Hematopoietic multipotent progenitor cell treated with erythropoietin and hydrocortisone succinate and interleukin-3 and kit ligand, for 4 days (in vitro differentiated cells): ENCODE results near the gene CTNNA1.
"Not testable (repeated sequence)": the region's sequence is repeated elsewhere in the genome, so short reads cannot be mapped to it uniquely, and the experiment has no call there.

ENCODE experiments used
- DNase-seq: peaks from one replicate; pipeline ENCODE4 v3.0.0-alpha.2; 2015

Gene CTNNA1

GRCh38 chr5:138820695-138821094 is 67.5 kb downstream of the CTNNA1 start:
- DNase-seq, result no peak

DNA sequence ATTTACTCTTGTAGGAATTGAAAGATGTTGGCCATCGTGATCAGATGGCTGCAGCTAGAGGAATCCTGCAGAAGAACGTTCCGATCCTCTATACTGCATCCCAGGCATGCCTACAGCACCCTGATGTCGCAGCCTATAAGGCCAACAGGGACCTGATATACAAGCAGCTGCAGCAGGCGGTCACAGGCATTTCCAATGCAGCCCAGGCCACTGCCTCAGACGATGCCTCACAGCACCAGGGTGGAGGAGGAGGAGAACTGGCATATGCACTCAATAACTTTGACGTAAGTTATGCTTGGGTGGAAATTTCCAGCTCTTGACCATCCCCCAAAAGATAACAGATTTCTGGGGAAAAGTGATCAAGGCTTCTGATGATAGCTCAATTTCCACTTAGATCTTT is 71.3 kb downstream of the CTNNA1 start:
- no peak for DNase-seq

DNA sequence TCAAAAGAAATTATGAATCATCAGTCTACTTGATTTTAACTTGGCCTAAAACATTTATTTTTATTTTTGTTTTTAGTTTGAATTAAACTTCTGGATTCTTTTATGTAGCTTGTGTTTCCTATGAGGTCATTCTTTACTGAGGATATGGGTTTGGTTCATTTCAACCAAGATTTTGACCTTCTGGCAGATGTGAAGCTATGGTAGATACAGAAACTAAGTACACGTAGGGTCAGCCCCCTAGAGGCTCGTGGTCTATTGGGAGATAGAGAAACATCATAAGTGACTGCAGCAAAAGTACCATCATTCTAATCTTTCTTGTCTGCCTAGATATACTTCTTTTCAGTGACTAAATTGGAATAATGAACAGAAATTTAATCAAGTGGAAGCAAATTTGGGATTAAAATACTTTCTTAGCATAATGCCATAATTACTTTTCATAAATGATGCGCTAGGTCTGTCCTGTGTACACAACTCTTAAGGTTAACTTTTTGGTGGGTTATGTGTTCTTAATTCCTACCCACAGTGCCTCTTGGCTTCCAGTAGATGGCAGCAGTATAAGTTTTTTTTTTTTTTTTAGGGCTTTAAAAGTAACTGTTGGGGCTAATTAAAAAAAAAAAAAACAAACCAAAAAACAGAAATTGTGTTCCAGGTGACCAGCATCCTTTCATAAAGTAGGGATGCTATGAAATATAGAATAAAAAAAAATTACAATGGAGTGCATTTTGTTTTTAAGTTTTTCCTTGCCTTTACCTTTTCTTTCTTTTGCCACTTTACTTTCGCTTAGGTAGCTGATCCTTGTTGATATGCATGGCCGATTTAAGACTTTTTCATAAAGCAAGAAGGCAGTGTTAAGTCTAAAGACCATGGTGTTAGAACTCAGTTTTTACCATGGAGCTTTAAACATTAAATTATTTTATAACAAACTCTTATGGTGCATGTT is 72.0 kb downstream of the CTNNA1 start:
- DNase-seq, result peak; percentile 71

DNA sequence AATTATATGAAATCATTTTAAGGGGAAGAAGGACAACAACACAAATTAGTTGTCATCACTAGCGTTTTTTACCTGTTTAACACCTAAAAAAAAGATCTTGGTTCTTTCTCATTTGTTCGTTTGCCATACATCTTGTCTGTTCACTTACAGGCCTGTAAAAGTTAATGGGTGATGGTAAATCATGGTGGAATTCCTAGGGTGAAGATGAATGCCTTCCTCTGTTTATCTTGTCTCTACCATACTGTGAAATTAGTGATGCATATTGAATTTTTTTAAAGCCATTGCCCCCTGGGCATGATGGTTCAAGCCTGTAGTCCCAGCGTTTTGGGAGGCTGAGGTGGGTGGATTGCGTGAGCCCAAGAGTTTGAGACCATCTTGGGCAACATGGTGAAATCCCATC is 75.3 kb downstream of the CTNNA1 start:
- DNase-seq, result no peak

- no peak for DNase-seq
These were observed 76.1 kb downstream of the CTNNA1 start for GRCh38 chr5:138829341-138829740.

DNA sequence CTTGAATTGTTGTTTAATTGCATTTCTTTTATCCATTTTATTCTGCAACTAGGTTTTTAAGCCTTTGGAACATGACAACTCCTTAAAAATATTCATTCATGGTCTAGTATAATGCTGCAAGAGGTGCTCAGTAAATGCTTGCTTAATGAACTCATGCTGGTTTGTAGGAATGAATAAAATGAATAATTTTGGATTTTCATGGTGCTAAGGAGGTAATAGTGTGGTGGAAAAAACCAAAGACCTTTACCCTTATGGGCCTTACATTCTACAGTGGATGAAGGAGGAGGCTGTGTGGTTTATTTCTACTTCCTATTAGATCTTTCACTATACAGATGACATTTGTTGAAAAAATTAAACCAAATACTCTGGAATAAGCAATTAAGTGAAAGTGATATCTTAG is 78.5 kb downstream of the CTNNA1 start:
- no peak for DNase-seq

- DNase-seq, result peak; percentile 46
These were observed 79.0 kb downstream of the CTNNA1 start for GRCh38 chr5:138832218-138832617.

DNA sequence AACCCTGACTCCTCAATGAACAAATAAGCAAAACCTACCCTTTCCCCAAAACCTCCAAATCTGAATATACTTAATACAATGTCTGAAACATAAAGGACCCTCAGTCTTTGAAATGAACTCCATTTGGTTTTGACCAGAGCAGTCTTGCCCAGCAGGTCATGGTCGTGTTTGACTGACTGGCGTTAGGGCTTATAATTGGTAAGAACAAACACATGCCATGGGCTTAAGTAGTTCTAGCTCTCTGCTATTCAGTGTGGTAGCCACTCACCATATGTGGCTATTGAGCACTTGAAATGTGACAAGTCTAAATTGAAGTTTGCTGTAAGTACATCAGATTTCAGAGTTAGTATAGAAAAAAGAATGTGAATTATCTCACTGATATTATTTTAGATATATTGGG is 79.9 kb downstream of the CTNNA1 start:
- DNase-seq, result no peak

- no peak for DNase-seq
These were observed 80.7 kb downstream of the CTNNA1 start for GRCh38 chr5:138833726-138834480.

DNA sequence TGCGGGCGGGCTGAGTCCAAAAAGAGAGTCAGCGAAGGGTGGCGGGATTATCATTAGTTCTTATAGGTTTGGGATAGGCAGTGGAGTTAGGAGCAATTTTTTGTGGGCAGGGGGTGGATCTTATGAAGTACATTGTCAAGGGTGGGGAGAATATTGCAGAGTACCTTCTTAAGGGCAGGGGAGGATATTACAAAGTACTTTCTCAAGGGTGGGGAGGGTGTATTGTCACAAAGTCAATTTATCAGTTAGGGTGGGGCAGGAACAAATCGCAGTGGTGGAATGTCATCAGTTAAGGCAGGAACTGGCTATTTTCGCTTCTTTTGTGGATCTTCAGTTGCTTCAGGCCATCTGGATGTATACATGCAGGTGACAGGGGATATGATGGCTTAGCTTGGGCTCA is 81.6 kb downstream of the CTNNA1 start:
- DNase-seq, result not testable (repeated sequence)

DNA sequence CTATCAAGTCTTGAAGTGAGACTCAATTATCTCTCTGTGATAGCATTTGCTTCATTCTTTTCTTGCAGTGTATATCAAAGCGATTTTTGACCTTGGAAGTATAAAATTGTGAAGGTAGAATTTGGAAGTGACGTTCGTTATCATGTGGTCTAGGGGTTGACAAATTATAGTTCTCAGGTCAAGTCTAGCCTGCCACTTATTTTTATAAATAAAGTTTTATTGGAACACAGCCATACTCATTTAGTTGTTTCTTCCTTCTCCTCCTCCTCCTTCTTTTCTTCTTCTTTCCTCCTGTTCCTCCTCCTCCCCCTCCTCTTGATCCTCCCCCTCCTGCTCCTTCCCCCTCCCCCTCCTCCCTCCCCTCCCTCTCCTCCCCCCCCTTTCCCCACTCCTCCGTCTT is 83.9 kb downstream of the CTNNA1 start:
- DNase-seq, result no peak

DNA sequence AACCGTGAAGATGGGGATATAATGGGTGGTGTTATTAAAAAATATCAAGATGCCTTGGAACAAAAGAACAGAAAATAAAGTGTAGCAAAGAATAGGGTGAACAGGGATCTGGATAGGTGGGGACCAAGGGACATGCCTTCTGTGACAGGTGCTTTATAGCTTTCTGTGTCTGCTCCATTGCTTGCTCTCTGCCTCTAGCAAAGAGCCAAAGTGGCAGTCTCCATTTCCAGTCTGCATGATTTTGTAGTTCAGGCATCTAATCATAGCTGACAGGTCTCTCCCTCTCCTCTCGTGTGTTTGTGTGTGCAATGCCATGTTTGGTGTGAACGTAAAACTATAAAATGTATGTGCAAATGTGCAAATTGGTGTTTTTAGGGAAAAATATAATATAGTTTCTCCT is 86.9 kb downstream of the CTNNA1 start:
- DNase-seq, result no peak

DNA sequence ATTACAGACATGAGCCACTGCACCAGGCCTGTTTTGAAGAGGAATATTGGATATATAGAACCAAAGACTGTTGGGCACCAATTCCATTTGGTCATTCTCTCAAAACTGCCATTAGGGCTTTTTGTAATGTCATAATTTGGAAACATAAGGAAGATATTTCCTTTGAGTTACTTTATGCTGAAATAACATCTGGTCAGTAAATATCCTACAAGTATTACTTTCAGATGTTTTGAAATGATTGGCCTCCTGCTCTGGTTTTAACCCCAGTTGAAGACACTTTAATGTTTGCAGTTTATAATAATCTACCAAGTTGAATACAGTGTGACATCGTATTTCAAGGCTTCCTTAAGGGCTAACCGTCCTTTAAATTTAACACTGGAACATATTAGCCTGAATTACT is 88.3 kb downstream of the CTNNA1 start:
- DNase-seq, result no peak

DNA sequence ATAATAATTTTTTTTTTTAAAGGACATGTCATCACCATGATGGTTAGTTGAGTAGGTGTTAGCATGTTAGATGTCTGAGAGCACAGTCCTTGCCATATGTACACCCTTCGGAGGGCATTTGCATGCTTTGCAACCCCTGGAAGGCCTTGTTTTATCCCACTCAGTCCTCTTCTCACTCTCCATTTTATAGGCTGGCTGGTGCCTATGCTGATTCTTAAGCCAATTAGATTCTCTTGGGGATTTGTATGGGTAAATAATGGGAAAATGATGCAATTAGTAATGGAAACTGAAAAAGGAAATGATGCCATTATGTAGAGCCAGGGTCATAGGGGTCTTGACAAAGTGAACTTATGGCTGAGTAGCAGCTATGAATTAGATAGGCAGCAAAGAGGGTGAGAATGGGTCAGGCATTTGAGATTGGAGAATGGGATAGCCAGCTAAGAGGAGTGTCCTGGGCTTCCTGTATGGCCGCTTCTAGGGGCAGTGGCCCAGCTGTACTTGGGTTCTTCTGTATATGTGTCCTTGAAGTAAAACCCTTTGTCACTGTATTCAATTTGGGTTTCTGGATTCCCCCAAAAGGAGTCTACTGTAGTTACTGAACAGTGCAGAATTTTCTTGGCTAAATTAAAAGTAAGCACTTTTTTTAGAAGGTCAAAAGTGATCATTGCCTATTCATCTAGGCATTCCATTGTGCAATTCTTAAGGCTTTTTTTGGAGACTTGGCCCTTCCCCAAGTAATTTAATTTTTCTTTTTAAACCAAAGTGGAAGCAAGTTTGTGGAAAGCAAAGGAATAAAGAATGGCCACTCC is 90.3 kb downstream of the CTNNA1 start:
- DNase-seq, result no peak

DNA sequence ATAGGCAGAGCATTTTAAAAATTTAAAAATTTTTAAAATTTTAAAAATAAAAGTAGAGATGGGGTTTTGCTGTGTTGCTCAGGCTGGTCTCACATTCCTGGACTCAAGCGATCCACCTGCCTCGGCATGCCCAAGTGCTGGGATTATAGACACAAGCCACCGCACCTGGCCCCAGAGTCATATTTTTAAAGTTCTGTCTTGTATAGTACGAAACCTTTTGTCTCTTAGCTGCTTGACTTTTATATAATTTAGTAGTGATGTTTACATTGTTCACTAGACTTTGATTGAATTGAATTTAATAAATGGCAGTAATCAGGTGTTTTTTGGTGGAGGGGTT is 90.9 kb downstream of the CTNNA1 start:
- no peak for DNase-seq

GRCh38 chr5:138844812-138845513 is 91.7 kb downstream of the CTNNA1 start:
- DNase-seq, result no peak

GRCh38 chr5:138849439-138849838 is 96.2 kb downstream of the CTNNA1 start:
- peak; percentile 21 for DNase-seq

- no peak for DNase-seq
These were observed 96.7 kb downstream of the CTNNA1 start for GRCh38 chr5:138849882-138850281.

- DNase-seq, result peak; percentile 67
These were observed 97.7 kb downstream of the CTNNA1 start for GRCh38 chr5:138850865-138851435.

DNA sequence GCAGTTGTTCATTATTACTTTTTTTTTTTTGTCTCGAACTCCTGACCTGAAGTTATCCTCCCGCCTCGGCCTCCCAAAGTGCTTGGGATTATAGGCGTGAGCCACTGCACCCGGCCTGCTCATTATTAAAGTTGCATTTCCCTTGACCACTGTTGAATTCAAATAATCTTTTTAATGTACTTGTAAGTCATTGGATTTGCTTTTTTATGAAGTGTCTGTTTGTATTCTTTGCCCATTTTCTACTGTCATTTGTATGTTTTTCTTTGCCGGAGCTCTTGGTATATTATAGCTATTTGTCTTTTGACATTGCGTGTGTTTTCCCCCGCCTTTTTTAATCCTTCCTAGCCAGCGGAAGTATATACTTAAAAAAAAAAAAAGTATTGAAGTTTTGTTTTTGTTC is 99.9 kb downstream of the CTNNA1 start:
- no peak for DNase-seq

GRCh38 chr5:138867011-138867410 is 113.8 kb downstream of the CTNNA1 start:
- DNase-seq, result no peak

- DNase-seq, result no peak
These were observed 115.8 kb downstream of the CTNNA1 start for GRCh38 chr5:138869038-138869437.
